Fibroblast of upper back skin (primary cell): ENCODE results near the gene C12orf54.
A peak's percentile ranks its signal among the peaks of the same experiment; 100 is the strongest.
"Not testable (repeated sequence)": the region's sequence is repeated elsewhere in the genome, so short reads cannot be mapped to it uniquely, and the experiment has no call there.

Source experiments
- DNase-seq: peaks from one replicate; pipeline ENCODE4 v3.0.0-alpha.2; 2013

C12orf54 gene

GRCh38 chr12:48512855-48513254 is 30.6 kb downstream of the C12orf54 start:
- DNase-seq: no peak

GRCh38 chr12:48514728-48515127 is 32.4 kb downstream of the C12orf54 start:
- DNase-seq: no peak

- not testable (repeated sequence) for DNase-seq
Measured at GRCh38 chr12:48520381-48520780, 38.1 kb downstream of the C12orf54 start.

GRCh38 chr12:48525332-48525731 is 43.0 kb downstream of the C12orf54 start, which contains the start of gene OR8S1:
TSS of gene OR8S1 (plus strand) at chr12:48525632. CDS start at chr12:48525632, 0 bp downstream.
- no peak for DNase-seq

GRCh38 chr12:48527891-48528670 is 45.8 kb downstream of the C12orf54 start:
- no peak for DNase-seq

- DNase-seq: no peak
Measured at GRCh38 chr12:48532601-48533000, 50.3 kb downstream of the C12orf54 start.

GRCh38 chr12:48536602-48537001 is 54.3 kb downstream of the C12orf54 start:
- no peak for DNase-seq

GRCh38 chr12:48542300-48542928 is 60.1 kb downstream of the C12orf54 start:
- DNase-seq: peak; percentile 4

GRCh38 chr12:48545833-48546469 is 63.7 kb downstream of the C12orf54 start:
- no peak for DNase-seq
